Epithelial cell of umbilical artery (primary cell): Measurements from ENCODE around the gene SAP30. TPM values are rescaled to one million over a fixed set of nuclear protein-coding genes. Genes with fewer than 3 reads are reported as not detected.

Experiments
- total RNA-seq: library from RNA; depleted of rRNA; stranded (reverse); fragments of >200 nt; gene quantifications from 2 replicates; pipeline ENCODE4 v1.2.3, GENCODE V29; 2014

Gene SAP30
- 21.4 and 26.4 TPM in 2 replicates for total RNA-seq

GRCh38 chr4:173370477-173371291, at the start of gene SAP30:
Gene SAP30, plus strand, starts transcription at chr4:173370954. Its CDS starts 229 bp downstream, at chr4:173371183.

GRCh38 chr4:173334085-173334890, 36.5 kb upstream of the SAP30 start, which contains the start of gene HMGB2:
Gene HMGB2, minus strand, starts transcription at chr4:173334358. Its CDS starts 709 bp downstream, at chr4:173333649.

GRCh38 chr4:173398779-173399415, 28.1 kb downstream of the SAP30 start, which contains the start of gene SCRG1:
Gene SCRG1, minus strand, starts transcription at chr4:173399116. Its CDS starts 7,702 bp downstream, at chr4:173391414.

Other genes starting within 250 kb of the SAP30 start
- gene GALNT7, start 202.1 kb upstream of the SAP30 start, total RNA-seq = 43.5 and 47.0 TPM in 2 replicates
- gene HMGB2, start 36.6 kb upstream of the SAP30 start, total RNA-seq = 149 and 237 TPM in 2 replicates
- gene SCRG1, start 28.2 kb downstream of the SAP30 start, total RNA-seq = 0.15 TPM in 1 of 2 replicates, not detected in the other
- gene HAND2, start 159.3 kb downstream of the SAP30 start, total RNA-seq = 0.32 and 0.46 TPM in 2 replicates